GM10248 (cell line): ENCODE results near the gene UTP3.
"Not testable (repeated sequence)": the region's sequence is repeated elsewhere in the genome, so short reads cannot be mapped to it uniquely, and the experiment has no call there.

Experiments used
- CTCF ChIA-PET: fragments of 300-600 bp; sonication (Branson Sonifier 250); formaldehyde crosslinking; extraction: SDS; loops from one replicate; lab custom pipeline; 2021; ENCODE audit warnings: antibody characterized with exemption; lab: Yijun Ruan, JAX
- POLR2A ChIA-PET: fragments of 350-650 bp; sonication (Branson Sonifier 250); formaldehyde crosslinking; extraction: SDS; loops from one replicate; lab custom pipeline; 2020; ENCODE audit warnings: antibody characterized with exemption; lab: Yijun Ruan, JAX
- DNase-seq: peaks from one replicate; pipeline ENCODE4 v3.0.0; 2012; ENCODE audit errors: extremely low spot score
- TF ChIP-seq, protein P1 (sequence below): IDR thresholded peaks from 2 replicates; pipeline ENCODE4 v1.5.1; 2012; ENCODE audit warnings: mild to moderate bottlenecking, low read depth; ENCODE audit errors: extremely low read depth, missing control alignments, control extremely low read depth

UTP3 gene, protein sequence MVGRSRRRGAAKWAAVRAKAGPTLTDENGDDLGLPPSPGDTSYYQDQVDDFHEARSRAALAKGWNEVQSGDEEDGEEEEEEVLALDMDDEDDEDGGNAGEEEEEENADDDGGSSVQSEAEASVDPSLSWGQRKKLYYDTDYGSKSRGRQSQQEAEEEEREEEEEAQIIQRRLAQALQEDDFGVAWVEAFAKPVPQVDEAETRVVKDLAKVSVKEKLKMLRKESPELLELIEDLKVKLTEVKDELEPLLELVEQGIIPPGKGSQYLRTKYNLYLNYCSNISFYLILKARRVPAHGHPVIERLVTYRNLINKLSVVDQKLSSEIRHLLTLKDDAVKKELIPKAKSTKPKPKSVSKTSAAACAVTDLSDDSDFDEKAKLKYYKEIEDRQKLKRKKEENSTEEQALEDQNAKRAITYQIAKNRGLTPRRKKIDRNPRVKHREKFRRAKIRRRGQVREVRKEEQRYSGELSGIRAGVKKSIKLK

DNA sequence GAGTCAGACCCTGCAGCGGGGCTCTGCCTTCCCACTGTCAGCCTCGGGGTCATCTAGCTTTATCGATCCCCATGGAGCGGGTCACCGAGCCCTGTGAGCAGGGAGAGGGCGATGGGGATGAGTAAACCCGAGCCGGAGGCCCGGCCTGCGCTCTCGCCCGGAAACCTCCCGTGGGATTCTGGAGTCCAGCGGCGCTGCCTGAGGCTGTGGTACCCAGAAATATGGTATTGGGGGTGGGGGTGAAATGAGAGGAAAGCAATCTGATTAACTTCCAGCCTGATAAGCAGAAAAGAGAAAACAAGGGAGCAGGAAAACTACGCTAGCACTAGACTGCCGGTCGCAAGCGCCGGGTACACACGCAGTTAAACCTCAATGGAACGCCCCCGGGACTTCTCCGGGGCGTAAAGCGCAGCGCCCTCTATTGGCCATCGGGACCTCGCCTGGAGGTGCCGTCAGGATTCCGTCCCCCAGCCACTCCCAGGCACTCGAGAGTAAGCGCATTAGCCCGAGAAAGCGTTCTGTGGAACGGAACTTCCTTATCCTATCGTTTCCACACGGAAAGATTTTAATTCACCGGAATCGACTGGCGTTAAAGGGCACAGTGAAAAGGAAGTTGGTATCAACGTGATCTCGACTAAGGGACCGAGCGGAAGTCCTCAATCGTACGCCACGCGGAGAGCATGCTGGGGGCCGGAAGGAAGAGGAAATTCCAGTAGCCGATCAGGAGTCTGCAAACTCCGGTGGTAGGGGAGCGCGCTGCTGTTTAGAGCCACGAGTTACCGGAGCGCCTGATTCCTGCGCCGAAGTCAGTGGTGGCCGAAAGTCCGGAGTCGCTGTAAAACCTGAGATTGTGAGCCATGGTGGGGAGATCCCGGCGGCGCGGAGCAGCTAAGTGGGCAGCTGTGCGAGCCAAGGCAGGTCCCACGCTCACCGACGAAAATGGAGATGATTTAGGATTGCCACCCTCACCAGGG, at the start of gene UTP3:
Gene UTP3, plus strand, starts transcription at position 712 of the 974 bp plus-strand sequence. Its CDS starts 146 bp downstream, at position 858.
- peak; percentile 87 for DNase-seq
- TF ChIP-seq, protein P1, sequence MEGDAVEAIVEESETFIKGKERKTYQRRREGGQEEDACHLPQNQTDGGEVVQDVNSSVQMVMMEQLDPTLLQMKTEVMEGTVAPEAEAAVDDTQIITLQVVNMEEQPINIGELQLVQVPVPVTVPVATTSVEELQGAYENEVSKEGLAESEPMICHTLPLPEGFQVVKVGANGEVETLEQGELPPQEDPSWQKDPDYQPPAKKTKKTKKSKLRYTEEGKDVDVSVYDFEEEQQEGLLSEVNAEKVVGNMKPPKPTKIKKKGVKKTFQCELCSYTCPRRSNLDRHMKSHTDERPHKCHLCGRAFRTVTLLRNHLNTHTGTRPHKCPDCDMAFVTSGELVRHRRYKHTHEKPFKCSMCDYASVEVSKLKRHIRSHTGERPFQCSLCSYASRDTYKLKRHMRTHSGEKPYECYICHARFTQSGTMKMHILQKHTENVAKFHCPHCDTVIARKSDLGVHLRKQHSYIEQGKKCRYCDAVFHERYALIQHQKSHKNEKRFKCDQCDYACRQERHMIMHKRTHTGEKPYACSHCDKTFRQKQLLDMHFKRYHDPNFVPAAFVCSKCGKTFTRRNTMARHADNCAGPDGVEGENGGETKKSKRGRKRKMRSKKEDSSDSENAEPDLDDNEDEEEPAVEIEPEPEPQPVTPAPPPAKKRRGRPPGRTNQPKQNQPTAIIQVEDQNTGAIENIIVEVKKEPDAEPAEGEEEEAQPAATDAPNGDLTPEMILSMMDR, result peak; percentile 95
- POLR2A ChIA-PET, result no interaction called here
- CTCF ChIA-PET, result interaction anchor here (0.6 to 4.1 kb wide), 30 partner anchors 8 to 387 kb away, joined by 3 to 47 read pairs (median 4); partner anchors contain the start of gene ENAM

DNA sequence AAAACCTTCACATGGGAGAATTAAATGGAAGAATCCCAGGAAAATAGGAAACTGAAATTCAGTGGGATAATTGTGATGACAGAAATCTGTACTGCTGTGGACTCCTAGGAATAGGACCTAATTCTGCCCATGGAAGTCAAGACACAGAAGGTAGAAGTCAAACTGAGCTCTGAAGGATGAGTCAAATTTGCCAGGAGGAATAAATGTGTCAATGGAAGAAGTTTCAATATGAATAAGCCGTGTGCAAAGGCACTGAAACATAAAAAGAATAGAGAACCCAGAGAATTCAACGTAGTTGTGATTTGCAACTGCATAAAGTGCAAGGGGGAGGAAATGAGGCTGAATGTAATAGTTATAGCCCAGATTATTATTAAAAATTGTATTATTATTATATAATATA, 48.1 kb upstream of the UTP3 start:
- CTCF ChIA-PET, result interaction anchor here (1.2 kb wide), 1 partner anchor 39 kb away, joined by 3 read pairs; no protein-coding TSS in a partner anchor
- TF ChIP-seq, protein P1, result no peak
- POLR2A ChIA-PET, result no interaction called here
- DNase-seq, result no peak

DNA sequence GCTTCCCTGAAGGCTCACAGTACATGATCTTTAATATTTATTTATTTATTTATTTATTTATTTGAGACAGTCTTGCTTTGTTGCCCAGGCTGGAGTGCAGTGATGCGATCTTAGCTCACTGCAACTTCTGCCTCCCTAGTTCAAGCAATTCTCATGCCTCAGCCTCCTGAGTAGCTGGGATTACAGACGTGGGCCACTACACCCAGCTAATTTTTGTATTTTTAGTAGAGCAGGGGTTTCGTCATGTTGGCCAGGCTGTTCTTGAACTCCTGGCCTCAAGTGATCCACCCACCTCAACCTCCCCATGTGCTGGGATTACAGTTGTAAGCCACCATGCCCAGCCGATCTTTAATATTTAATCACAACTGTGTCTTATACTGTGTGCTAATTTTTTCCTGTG, 37.6 kb upstream of the UTP3 start:
- CTCF ChIA-PET, result interaction anchor here (1.1 to 2.7 kb wide), 8 partner anchors 12 to 84 kb away, joined by 3 to 15 read pairs (median 4); partner anchors contain the start of gene JCHAIN
- POLR2A ChIA-PET, result interaction anchor here (0.6 kb wide), 1 partner anchor 195 kb away, joined by 5 read pairs; no protein-coding TSS in a partner anchor
- DNase-seq, result not testable (repeated sequence)

DNA sequence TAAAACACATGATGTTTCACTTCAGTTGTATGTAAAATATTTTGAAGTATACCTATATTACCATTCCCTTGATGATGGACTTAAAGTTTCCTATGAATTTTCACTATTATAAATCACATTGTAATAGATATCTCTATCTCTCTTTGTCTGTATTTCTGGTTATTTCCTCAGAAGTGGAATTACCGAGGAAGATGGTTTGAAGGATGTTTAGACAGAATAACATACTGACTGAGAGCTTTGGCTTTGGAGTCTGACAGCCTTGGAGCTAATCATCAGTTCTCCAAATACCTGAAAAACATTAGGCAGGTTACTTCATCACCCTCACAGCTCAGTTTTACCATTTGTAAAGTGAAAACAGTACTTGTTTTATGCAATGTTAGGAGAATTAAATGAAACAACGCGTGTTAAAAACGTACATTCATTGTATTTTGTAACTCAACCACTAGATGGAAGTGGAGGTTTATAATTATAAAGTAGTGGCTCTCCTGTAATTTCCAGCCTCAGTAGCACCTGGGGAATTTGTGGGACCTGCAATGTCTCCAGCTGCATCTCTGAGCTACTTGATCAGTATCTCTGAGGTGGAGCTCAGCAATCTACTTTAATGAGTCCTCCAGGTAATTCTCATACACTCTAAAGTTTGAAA, 36.3 kb upstream of the UTP3 start:
- DNase-seq, result peak; percentile 36
- TF ChIP-seq, protein P1, result peak; percentile 39
- CTCF ChIA-PET, result interaction anchor here (0.6 to 2.7 kb wide), 33 partner anchors 9 to 370 kb away, joined by 3 to 17 read pairs (median 3); partner anchors contain the start of genes ENAM and JCHAIN
- POLR2A ChIA-PET, result no interaction called here

DNA sequence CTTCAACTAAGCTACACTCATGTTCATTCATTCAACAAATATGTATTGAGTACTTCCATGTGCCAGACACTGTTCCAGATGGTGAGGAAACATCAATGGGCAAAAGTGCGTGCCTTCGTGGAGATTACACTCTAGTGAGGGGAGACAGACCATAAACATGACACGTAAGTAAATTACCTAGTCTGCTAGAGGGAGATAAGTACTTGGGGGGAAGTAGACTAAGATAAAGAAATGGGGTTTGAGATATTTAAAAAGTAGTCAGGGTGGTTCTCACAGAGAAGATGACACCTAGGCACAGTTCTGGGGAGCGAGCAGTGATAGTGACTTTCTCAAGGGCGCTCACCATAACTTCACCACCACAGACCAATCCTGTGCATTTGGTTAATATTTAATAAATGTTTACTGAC, 33.7 kb upstream of the UTP3 start:
- TF ChIP-seq, protein P1, result no peak
- CTCF ChIA-PET, result interaction anchor here (1.2 to 1.4 kb wide), 3 partner anchors 13 to 176 kb away, joined by 3 to 4 read pairs (median 3); no protein-coding TSS in a partner anchor
- POLR2A ChIA-PET, result interaction anchor here (0.6 kb wide), 1 partner anchor 61 kb away, joined by 3 read pairs; no protein-coding TSS in a partner anchor
- no peak for DNase-seq

DNA sequence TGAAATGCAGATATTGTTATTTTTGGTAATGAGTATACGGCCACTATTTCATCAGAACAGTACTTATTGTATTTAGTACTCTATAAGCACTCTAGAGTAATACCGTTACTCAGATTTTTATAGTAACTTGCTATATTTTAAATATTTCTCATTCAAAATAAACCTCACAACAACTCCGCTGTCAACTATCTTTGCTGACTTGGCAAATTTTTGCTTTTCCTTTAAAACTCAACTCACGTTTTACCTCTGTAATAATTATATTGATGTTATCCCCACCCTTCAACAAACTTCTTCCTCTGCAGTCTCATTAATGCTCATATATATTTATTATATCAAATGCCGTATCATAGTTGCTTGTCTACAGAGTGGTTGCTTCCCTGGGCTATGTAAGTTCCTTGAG, 31.0 kb upstream of the UTP3 start:
- TF ChIP-seq, protein P1, result no peak
- POLR2A ChIA-PET, result no interaction called here
- CTCF ChIA-PET, result interaction anchor here (0.7 to 2.7 kb wide), 5 partner anchors 9 to 353 kb away, joined by 3 to 18 read pairs (median 3); partner anchors contain the start of gene JCHAIN
- DNase-seq, result no peak
